GM19238 (cell line): ENCODE measurements around the gene FAM237A.

Source experiments
- DNase-seq: peaks from one replicate; pipeline ENCODE4 v3.0.0; 2011; ENCODE audit warnings: low spot score; ENCODE audit not compliant: insufficient read length

The FAM237A gene

GRCh38 chr2:206688990-206689389, 46.7 kb downstream of the FAM237A start:
- DNase-seq, result no peak

DNA sequence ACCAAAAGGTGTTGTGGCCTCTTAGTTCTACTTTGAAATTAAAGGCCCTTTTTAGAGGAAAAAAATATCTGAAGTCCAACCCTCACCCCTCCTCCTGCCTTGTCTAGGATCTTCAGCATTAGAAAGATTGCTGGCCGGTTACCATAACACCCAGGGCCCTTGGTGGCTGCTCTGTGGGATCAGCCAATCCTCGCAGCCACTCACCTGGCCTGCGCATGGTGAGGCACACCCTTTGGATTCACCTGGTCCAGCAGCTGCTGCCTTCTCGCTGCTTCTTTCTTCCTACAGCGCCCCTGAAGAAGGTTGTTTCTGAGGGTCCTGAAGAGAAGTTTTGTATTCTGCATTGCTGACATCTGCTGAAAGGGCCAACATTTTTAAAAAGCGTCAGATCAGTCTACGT, 50.7 kb downstream of the FAM237A start:
- DNase-seq, result no peak

DNA sequence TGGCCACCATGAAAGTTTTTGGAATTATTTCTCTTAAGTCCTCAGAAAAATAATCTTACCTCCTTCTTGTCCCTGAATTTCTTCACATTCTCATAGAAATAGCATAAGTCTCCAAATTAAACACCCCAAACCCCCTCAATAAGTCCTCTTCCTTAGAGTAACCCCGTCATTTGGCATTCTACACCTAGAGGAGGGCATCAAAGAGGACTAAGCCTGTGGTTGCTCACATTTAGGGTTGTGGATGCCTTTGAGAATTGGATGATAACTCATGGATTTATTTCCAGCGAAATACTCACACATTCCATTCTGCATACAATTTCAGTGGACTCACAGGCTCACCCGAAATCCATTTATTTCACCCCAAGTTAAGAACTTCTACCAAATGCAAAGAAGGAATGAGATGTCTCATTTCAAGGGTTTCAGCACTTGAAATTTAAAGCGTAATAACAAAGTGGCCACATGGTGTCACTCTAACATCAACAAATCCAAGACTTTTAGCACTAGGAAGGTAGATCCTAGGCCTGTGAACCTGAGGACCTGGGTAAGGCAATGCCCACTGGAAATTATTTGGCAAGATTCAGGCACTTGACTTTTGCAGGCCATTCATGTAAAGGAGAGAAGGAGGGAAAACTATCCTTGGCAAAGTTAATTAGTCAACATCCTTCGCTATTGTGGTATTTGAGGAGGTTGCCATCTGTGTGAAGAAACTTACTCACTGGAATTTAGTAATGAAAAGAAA, 51.3 kb downstream of the FAM237A start:
- no peak for DNase-seq

DNA sequence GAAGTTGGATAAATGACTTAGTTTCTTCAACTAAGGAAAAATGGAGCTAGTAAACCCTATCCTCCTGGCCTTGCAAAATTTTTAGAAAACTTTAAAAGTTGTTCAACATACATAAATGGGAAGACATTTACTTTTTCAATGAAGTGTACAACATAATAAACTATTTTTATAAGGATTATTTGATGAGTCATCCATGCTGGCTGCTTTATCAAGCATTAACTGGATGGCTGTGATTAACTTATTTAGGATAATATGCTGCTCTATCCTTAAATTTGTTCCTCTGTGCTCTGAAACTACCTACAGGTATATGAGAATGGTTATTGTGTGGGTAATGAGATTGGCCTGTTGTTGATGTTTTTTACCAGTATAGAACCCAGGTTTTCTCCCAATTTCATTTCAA, 54.6 kb downstream of the FAM237A start:
- no peak for DNase-seq

DNA sequence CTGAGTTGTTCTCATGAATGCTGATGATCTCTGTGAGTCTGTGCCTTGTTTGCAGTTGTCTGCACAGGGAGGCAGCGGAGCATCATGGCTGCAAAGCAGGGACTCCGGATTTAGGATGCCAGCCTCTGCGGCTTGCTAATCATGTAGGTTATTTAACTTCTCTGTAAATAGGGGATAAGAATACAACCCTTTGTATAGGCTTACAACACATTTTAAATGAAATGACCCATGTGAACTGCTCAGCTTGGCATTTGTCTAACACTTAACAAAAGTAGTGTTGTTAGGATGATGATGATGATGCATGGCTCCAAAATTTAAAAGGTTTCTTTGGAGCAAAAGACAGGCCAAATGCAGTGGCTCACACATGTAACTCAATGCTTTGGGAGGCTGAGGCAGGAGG, 56.5 kb downstream of the FAM237A start:
- DNase-seq, result no peak
